Measurements from ENCODE around the gene NT5DC2. TPM values are rescaled to one million over a fixed set of nuclear protein-coding genes. Genes with fewer than 3 reads are reported as not detected.

The NT5DC2 gene
- total RNA-seq, 1 donor from 2014 or later = 27.7 TPM

DNA sequence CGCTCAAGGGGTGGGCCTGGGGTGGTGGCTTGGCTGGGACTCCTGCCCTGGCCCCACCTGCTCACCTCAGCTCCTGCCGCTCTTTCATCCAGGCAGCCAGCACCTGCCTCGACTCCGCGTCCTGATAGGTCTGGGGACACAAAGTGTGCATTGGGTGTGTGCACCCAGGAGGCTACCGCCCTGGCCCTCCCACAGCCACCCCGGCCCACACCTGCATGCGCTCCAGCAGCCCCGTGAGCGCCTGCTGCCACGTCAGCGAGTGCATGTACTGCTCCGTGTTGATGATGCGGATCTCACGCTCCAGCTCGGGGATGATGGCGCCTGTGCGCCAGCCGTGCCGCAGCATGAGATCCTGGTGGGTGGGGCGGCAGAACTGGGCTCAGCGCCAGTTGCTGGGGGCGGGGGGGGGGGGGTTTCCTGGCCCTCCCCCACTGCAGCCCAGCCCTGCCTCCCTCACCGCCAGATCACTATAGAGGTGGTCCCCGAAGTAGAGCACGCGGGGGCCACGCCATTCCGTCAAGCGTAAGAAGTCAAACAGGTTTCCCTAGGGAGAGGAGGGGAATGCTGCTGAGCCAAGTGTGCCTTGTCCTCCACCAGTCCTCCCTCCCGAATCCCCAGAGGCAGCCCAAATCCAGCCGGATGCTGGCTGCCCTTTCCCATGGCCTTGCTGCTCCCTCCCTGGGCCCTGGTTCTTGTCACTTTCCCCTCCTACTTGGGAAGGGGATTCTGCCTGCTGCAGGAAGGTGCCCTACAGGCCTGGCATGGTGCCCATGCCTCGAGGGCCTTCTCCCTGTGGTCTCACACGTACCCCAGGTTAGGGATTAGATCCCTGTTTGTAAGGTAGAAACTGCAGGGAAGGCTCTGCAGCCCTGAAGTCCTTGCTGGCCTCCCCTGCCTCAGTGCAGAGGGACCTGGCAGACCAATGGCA, 8.6 kb downstream of the NT5DC2 start:
- DNase-seq (ENCODE audit: low read depth) = no peak

DNA sequence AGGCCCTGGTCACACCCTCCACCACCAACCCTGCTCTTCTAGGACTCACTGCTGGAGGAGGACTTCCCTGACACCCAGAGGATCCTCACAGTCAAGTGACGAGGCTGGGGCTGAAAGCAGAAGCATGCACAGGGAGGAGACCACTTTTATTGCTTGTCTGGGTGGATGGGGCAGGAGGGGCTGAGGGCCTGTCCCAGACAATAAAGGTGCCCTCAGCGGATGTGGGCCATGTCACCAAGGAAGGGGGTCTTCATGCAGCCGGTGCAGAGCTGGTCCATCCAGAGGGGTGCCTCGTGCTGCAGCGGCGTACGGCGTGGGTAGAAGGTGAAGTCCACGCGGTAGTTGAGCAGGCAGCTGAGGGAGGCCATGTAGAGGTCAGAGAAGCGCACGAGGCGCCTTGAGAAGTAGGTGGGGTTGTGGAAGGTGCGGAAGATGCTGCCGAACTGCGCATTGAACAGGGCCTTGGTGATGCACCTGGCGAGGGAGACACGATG, 9.4 kb downstream of the NT5DC2 start:
- no peak for DNase-seq (ENCODE audit: low read depth)

DNA sequence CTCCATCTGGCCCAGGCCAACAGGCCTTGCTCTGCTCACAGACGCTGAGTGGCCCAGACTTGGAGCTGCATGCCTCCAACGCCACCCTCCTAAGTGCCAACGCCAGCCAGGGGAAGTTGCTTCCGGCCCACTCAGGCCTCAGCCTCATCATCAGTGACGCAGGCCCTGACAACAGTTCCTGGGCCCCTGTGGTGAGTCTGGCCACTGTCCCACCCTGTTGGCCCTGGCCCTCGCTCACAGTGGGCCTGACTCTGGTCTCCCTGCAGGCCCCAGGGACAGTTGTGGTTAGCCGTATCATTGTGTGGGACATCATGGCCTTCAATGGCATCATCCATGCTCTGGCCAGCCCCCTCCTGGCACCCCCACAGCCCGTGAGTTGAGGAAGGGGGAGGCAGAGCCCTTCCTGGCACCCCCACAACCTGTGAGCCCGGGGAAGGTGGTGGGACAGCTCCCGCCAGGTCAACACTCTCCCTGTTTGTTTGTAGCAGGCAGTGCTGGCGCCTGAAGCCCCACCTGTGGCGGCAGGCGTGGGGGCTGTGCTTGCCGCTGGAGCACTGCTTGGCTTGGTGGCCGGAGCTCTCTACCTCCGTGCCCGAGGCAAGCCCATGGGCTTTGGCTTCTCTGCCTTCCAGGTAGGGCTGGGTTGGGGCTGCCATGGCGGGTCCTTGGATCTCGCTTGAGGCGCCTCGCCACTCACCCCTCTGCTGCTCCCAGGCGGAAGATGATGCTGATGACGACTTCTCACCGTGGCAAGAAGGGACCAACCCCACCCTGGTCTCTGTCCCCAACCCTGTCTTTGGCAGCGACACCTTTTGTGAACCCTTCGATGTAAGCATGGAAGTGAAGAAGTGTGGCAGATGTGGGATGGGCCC, 10.0 kb downstream of the NT5DC2 start:
- DNase-seq (ENCODE audit: low read depth) = no peak

DNA sequence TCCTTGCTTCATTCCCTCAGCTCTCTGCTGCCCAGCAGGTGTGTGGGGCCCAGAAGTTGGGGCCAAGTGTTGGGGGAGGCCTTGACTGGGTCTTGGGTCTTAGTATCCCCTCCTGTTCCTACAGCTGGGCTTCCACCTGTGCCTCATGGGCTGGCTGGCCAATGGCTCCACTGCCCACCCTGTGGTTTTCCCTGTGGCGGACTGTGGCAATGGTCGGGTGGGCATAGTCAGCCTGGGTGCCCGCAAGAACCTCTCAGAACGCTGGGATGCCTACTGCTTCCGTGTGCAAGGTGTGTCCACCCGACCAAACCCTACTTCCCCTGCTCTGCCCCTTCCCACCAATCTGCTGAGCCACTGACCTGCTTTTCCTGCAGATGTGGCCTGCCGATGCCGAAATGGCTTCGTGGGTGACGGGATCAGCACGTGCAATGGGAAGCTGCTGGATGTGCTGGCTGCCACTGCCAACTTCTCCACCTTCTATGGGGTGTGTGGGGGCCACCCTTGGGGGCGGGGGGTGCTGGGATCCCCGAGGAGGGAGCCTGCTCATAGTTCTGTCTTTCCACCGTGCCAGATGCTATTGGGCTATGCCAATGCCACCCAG, 10.9 kb downstream of the NT5DC2 start:
- no peak for DNase-seq (ENCODE audit: low read depth)

DNA sequence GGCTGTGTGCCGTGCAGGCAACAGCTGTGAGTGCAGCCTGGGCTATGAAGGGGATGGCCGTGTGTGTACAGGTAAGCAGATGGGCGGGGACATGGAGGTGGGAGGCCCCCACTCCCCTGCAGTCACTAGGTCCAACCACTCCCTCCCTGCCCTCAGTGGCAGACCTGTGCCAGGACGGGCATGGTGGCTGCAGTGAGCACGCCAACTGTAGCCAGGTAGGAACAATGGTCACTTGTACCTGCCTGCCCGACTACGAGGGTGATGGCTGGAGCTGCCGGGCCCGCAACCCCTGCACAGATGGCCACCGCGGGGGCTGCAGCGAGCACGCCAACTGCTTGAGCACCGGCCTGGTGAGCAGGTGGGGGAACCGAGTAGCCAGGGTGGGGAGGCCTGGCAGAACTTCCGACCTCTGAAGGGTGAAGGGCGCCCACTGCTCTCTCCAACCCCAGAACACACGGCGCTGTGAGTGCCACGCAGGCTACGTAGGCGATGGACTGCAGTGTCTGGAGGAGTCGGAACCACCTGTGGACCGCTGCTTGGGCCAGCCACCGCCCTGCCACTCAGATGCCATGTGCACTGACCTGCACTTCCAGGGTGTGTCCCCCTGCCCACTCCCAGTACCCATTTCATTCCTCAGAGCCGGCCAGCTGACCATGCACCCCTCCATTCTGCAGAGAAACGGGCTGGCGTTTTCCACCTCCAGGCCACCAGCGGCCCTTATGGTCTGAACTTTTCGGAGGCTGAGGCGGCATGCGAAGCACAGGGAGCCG, 11.6 kb downstream of the NT5DC2 start:
- no peak for DNase-seq (ENCODE audit: low read depth)

DNA sequence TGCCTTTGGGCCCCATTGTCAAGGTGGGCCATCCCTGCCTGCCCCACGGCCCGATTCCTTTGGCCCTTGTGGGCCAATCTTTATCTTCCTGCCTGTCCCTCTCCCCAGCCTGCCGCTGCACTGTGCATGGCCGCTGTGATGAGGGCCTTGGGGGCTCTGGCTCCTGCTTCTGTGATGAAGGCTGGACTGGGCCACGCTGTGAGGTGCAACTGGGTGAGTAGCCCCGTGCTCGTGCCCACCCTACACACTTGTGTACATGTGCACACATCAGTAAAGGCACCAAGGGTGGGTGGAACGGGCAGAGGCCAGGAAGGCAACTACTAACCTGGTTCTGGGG, 12.2 kb downstream of the NT5DC2 start:
- no peak for DNase-seq (ENCODE audit: low read depth)

DNA sequence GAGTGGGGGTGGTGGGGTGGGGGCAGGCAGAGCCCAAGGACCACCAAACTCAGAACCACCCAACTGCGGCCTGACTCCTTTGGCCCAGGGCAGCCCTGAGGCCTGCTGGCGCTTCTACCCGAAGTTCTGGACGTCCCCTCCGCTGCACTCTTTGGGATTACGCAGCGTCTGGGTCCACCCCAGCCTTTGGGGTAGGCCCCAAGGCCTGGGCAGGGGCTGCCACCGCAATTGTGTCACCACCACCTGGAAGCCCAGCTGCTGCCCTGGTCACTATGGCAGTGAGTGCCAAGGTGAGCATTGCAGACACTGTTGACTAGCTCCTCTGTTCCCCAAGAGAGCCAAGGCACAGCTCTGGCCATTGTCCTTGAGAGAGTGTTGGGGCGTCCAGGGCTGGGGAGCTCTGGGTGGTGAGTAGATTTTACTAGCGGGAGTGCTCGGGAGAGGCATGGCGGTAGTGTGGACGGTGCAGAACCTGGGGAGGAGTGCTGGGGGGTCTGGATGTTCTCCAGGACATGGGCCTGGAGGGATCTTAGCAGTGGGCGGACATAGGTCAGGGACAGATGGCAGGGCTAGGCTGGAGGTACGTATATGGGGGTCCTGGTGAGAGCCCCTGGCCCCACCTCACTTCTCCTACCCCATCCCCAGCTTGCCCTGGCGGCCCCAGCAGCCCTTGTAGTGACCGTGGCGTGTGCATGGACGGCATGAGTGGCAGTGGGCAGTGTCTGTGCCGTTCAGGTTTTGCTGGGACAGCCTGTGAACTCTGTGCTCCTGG, 12.8 kb downstream of the NT5DC2 start:
- no peak for DNase-seq (ENCODE audit: low read depth)

DNA sequence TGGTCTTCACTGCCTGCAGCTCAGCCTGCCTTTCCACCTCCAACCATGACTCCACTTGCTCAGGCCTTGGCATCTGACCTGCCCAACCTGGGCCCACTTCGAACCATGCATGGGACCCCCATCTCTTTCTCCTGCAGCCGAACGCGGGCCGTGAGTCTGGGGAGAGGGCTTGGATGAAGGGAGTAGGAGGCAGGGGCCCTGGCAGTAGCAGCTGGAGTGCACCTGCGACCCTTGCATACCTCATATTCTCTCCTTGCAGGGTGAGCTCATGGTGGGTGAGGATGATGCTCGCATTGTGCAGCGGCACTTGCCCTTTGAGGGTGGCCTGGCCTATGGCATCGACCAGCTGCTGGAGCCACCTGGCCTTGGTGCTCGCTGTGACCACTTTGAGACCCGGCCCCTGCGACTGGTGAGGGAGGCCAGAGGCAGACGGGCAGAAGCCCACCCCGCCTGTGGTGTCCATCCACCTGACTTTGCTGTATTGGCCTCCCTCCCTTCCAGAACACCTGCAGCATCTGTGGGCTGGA, 13.5 kb downstream of the NT5DC2 start:
- DNase-seq (ENCODE audit: low read depth) = no peak

DNA sequence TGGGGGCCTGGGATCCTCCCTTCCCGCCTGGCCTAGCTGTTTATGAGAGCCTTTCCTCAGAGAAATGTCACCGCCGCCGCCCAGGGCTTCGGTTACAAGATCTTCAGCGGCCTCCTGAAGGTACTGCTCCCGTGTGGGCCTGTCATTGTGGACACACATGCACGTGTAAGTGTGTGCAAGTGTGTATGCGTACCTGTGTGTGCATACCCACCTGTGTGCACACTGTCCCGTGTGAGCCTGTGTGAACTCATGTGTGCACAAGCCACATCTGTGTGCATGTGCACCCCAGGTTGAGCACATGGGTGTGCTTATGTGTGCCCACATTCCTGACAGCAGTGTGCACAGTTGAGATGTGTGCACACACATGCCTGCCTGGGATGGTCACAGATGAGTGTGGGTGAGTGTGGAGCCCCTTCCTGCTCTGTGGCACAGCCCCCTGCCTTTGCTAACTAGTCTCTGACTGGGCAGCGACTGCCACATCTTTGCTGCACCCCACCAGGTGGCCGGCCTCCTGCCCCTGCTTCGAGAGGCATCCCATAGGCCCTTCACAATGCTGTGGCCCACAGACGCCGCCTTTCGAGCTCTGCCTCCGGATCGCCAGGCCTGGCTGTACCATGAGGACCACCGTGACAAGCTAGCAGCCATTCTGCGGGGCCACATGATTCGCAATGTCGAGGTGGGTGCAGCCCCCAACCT, 14.1 kb downstream of the NT5DC2 start:
- no peak for DNase-seq (ENCODE audit: low read depth)

DNA sequence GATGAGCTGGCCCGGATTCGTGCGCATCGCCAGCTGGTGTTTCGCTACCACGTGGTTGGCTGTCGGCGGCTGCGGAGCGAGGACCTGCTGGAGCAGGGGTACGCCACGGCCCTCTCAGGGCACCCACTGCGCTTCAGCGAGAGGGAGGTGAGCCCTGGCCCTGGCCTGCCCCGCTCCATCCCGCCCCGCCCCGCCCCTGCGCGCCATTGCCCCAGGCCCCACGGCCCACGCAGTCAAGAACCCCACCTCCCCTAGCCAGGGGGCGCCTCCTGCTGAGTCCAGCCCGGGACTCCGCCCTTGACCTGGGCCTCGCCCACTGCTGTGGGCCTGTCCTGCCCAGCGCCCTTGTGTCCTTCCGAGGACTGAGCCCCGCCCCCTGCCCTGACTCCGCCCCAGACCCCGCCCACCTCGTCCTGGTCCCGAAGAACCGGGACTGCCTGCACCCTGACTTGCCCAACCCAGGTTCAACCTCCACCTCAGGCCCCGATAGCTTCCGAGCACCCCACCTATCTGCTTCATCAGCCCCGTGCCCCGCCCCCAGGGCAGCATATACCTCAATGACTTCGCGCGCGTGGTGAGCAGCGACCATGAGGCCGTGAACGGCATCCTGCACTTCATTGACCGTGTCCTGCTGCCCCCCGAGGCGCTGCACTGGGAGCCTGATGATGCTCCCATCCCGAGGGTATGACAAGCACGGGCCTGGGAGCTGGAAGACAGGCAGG, 14.8 kb downstream of the NT5DC2 start:
- peak; percentile 15 for DNase-seq (ENCODE audit: low read depth)

DNA sequence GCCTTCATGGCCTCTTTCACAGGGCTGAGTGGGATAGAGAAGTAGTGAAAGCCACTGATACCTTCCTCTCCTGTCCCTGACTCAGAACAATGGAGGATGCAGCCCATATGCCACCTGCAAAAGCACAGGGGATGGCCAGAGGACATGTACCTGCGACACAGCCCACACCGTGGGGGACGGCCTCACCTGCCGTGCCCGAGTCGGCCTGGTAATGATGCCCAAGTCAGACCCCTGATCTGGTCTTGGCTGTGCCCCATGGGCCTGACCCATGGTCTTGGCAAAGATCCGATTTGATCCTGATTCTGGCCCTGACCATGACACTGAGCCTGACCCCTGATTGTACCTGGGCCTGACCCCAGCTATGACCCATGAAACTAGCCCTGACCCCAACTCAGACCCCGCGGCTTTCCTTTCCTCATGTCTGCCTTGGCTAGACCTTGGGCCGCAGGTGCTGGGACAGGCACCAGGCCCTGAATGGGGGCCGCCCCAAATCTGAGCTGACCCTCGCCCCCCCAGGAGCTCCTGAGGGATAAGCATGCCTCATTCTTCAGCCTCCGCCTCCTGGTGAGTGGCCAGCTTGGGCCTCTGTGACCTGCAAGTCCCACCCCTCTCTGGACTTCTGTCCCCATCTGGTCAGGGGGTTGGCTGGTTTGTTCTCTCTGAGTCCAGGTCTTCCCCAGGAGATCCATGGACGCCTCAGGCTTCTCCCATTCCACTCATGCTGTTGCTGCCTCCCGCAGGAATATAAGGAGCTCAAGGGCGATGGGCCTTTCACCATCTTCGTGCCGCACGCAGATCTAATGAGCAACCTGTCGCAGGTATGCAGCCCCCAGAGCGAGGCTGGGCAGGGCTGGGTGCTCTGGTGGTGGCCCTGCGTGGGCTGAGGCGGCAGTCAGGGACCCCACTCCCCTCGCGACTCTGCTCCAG, 15.6 kb downstream of the NT5DC2 start:
- DNase-seq (ENCODE audit: low read depth) = no peak

DNA sequence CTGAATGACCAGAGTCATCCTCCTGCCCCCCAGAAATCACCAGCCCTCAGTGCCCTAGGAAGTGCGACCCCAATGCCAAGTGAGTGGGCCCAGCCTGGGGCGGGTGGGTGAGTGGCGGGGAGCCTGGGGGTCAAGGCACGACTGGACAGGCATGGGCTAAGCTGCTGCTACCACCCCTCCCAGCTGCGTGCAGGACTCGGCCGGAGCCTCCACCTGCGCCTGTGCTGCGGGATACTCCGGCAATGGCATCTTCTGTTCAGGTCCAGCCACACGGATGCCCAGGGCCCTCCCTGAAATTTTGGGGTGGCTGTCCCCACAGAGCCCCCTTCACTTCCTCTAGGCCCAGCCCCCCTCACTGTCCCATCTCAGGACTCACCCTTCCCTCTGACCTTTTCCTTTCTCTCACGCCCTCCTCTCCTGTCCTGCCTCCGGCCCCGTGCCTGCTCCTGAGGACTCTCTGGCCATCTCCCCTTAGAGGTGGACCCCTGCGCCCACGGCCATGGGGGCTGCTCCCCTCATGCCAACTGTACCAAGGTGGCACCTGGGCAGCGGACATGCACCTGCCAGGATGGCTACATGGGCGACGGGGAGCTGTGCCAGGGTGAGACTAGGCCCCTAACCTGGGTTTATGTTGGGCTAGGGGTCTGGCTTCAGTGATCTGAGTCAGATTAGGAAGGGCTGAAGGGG, 17.0 kb downstream of the NT5DC2 start:
- no peak for DNase-seq (ENCODE audit: low read depth)

DNA sequence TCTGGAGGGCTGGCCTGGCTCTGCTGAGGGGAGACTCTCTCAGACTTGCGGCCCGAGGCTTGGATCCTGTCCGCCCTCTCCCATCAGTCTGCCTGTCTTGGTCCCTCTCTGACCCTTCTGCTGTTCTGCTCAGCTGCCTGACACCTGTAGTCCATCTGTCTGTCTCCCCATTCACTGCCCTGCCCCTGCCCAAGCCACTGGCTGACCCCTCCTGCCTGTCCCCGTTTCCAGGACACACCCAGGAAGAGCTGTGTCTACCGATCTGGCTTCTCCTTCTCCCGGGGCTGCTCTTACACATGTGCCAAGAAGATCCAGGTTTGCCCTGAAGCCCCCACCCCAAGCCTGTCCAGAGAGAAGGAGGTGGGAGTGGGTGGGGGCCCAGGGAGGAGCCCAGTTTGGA, 18.5 kb downstream of the NT5DC2 start:
- no peak for DNase-seq (ENCODE audit: low read depth)

DNA sequence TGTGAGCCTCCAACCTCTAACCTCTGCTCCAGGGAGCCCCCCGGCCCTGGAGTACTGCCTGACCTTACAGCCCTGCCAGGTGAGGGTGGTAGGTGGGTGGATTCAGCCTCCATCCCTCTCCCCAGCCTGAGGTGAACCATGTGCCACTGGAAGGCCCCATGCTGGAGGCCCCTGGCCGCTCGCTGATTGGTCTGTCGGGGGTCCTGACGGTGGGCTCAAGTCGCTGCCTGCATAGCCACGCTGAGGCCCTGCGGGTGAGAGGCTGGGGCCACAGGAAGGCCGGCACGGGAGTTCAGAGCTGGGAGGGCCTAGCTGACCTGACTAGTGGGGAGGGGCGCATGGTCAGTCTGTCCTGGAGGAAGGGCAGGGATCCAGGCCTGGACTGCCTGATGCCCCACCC, 19.1 kb downstream of the NT5DC2 start:
- no peak for DNase-seq (ENCODE audit: low read depth)

DNA sequence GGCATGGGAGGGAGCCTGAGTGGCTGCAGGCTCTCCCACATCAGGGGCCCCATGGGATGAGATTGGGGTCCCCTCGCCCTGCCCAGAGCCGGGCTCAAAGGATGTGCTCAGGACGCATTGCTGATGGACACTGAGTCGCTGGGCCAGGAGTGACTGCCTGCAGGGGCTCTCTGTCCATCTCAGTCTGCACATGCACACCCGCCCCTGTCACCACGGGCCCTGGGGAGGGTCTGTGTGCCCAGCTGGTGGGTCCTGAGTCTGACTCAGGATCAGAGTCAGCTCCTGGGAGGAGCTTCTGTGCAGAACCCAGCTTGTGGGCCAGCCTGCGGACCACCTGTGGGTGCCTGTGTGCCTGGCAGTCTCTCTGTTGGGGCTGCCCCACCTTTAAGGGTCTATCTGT, 20.4 kb downstream of the NT5DC2 start:
- DNase-seq (ENCODE audit: low read depth) = no peak

DNA sequence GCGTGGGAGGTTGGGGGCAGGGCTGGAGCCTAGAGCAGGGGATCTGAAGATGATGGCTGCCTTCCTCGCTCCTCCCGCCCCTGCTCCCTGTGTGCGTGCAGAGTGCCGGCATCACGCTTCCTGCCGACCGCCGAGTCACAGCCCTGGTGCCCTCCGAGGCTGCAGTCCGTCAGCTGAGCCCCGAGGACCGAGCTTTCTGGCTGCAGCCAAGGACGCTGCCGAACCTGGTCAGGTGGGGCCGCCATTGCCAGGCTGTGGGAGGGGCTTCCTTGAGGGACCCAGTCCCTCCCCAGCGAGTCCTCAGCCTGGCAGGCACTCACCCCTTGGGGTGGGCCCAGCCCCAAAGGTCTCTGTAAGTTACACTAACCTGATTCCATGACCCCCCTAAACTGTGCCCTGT, 20.9 kb downstream of the NT5DC2 start:
- DNase-seq (ENCODE audit: low read depth) = no peak

DNA sequence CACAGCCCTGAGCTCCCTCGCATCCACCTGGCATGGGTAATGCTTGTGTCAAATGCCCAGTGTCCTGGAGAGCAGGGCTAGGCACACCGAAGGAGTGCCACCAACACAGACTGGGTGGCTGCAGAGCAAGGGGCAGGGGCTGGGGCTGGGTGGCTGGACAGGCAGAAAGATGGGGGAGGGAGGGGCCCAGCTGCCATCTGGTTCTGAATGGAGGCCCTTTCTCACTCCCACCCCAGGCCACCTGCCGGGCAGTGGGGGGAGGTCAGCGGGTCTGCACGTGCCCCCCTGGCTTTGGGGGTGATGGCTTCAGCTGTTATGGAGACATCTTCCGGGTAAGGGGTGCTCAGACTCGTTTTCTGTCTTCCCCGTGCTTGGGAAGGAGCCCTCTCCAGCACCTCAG, 21.6 kb downstream of the NT5DC2 start:
- no peak for DNase-seq (ENCODE audit: low read depth)

DNA sequence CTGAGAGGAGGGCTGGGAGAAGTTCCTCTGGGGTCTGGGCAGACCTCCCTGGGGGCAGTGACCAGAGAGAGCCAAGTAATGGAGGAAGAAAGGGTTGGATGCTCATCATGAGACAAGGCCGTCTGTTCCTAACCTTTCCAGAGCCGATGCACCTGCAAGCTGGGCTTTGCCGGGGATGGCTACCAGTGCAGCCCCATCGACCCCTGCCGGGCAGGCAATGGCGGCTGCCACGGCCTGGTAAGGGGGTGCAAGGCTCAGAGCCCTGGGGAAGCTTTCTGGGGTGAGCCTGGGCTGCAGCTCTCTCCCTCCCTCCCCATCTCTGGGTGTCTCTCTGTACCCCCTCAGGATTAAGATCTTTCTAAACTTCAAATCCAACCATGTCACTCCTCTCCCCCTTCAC, 22.1 kb downstream of the NT5DC2 start:
- DNase-seq (ENCODE audit: low read depth) = no peak

All from renal cortical epithelial cell (primary cell).